CD4-positive, alpha-beta memory T cell (primary cell): ENCODE measurements around the gene CDC7. TPM values are rescaled to one million over a fixed set of nuclear protein-coding genes. Genes with fewer than 3 reads are reported as not detected.

Source experiments
- CTCF ChIA-PET: fragments of 350-600 bp; sonication (Branson Sonifier 250); formaldehyde crosslinking; loops from one replicate; lab custom pipeline; 2021; ENCODE audit warnings: inconsistent platforms; ENCODE audit not compliant: partially characterized antibody; lab: Charles Lee
- POLR2A ChIA-PET: fragments of 350-600 bp; sonication (Branson Sonifier 250); formaldehyde crosslinking; loops from one replicate; lab custom pipeline; 2021; ENCODE audit not compliant: partially characterized antibody; lab: Charles Lee
- DNase-seq, 5 donors: peaks; one replicate each; pipeline versions ENCODE4 v3.0.0 to v3.0.0-alpha.2; 2020 to 2022; ENCODE audit warnings: mixed read lengths in 1 of 5
- H3K27ac ChIP-seq: one replicate; pipeline ENCODE4 v1.7.0; 2013; ENCODE audit warnings: low read depth, low read length
- H3K27me3 ChIP-seq: 2 replicates; pipeline ENCODE4 v1.7.0; 2013; ENCODE audit warnings: mild to moderate bottlenecking, low read length, moderate library complexity; ENCODE audit not compliant: insufficient read depth
- H3K36me3 ChIP-seq: 2 replicates; pipeline ENCODE4 v1.7.0; 2013; ENCODE audit warnings: mild to moderate bottlenecking, low read length, moderate library complexity; ENCODE audit not compliant: insufficient read depth
- H3K4me1 ChIP-seq: 2 replicates; pipeline ENCODE4 v1.7.0; 2013; ENCODE audit warnings: mild to moderate bottlenecking, low read length, moderate library complexity; ENCODE audit not compliant: insufficient read depth
- H3K4me3 ChIP-seq, 2 donors: one replicate each; pipeline ENCODE4 v1.7.0; 2013; ENCODE audit warnings: low read length in 2 of 2, mild to moderate bottlenecking in 1 of 2
- H3K9me3 ChIP-seq, 2 donors: one replicate each; pipeline ENCODE4 v1.7.0; 2013; ENCODE audit warnings: low read length in 2 of 2, control low read depth in 1 of 2; ENCODE audit not compliant: control insufficient read depth in 1 of 2
- H3K27ac Mint-ChIP-seq, 7 donors: one replicate each; pipeline ENCODE4 v1.8.0; 2020 to 2021; ENCODE audit warnings: mixed read lengths in 7 of 7, mild to moderate bottlenecking in 6 of 7, inconsistent platforms in 3 of 7, moderate library complexity in 3 of 7
- H3K27me3 Mint-ChIP-seq, 2 donors: one replicate each; pipeline ENCODE4 v1.8.0; 2020 to 2021; ENCODE audit warnings: mixed read lengths in 2 of 2
- H3K36me3 Mint-ChIP-seq, 2 donors: one replicate each; pipeline ENCODE4 v1.8.0; 2020 to 2021; ENCODE audit warnings: mixed read lengths in 2 of 2, inconsistent platforms in 1 of 2, mild to moderate bottlenecking in 1 of 2
- H3K4me1 Mint-ChIP-seq, 4 donors: one replicate each; pipeline ENCODE4 v1.8.0; 2020 to 2021; ENCODE audit warnings: mixed read lengths in 4 of 4, mild to moderate bottlenecking in 1 of 4
- H3K4me3 Mint-ChIP-seq, 8 donors: one replicate each; pipeline ENCODE4 v1.8.0; 2020 to 2021; ENCODE audit warnings: mixed read lengths in 8 of 8, mild to moderate bottlenecking in 7 of 8, moderate library complexity in 6 of 8, inconsistent platforms in 3 of 8
- H3K9me3 Mint-ChIP-seq, 8 donors: one replicate each; pipeline ENCODE4 v1.8.0; 2020 to 2021; ENCODE audit warnings: mixed read lengths in 8 of 8, mild to moderate bottlenecking in 5 of 8, inconsistent platforms in 3 of 8, moderate library complexity in 1 of 8
- intact Hi-C: fragments of 100-400 bp; cut with micrococcal nuclease; formaldehyde crosslinking; loops from one replicate; pipeline ENCODE4 v1.15.1; 2023
- polyA plus RNA-seq, 2 donors: library from polyadenylated mRNA; unstranded; fragments of 300-500 nt; fragmentation: Illumina TruSeq; gene quantifications; one replicate each; pipeline ENCODE4 v1.2.3, GENCODE V29; 2021
- total RNA-seq, 2 experiments: library from RNA; stranded (reverse); gene quantifications; one replicate each; pipeline ENCODE4 v1.2.3, GENCODE V29; 2021

Gene CDC7
- total and polyA plus RNA-seq, 4 experiments from 2014 or later: 2.9 to 6.0 (median 4.5) TPM

GRCh38 chr1:91557039-91557690, 56.5 kb downstream of the CDC7 start:
- Histone ChIP-seq H3K9me3 (no peaks in the 10 kb centered on the region), H3K27me3 (no peaks in the 10 kb centered on the region), H3K27ac (peak overlapping the region; percentile 75), H3K4me3 (no peak overlapping the region), H3K36me3 (no peaks in the 10 kb centered on the region), H3K4me1 (peaks cover 95% of the 10 kb centered on the region)
- H3K4me1 Mint-ChIP-seq: peaks cover 68 to 97% (median 85%) of the 10 kb centered on the region in 4 donors
- CTCF ChIA-PET: interaction anchor here (0.8 to 1.2 kb wide), 4 partner anchors 12 to 369 kb away, joined by 3 read pairs; no protein-coding TSS in a partner anchor
- H3K4me3 Mint-ChIP-seq: peak overlapping the region in 7 of 8 donors; percentile 26 to 74 (median 65)
- peak overlapping the region; percentile 88 to 99 (median 94) for H3K27ac Mint-ChIP-seq
- no peaks in the 10 kb centered on the region for H3K27me3 Mint-ChIP-seq
- intact Hi-C loops: loop anchor here (2.0 to 5.0 kb wide), 3 partner anchors 20 to 90 kb away; no protein-coding TSS in a partner anchor
- POLR2A ChIA-PET: interaction anchor here (0.6 to 2.0 kb wide), 9 partner anchors 8 to 329 kb away, joined by 3 to 6 read pairs (median 4); partner anchors contain the start of gene TGFBR3
- H3K36me3 Mint-ChIP-seq: no peaks in the 10 kb centered on the region
- no peak for DNase-seq
- no peaks in the 10 kb centered on the region for H3K9me3 Mint-ChIP-seq

- no peaks in the 10 kb centered on the region for H3K36me3 ChIP-seq
- ChIA-PET CTCF (interaction anchor here (0.7 kb wide), 1 partner anchor 1469 kb away, joined by 4 read pairs; no protein-coding TSS in a partner anchor), POLR2A (interaction anchor here (0.9 to 2.0 kb wide), 5 partner anchors 9 to 247 kb away, joined by 3 to 6 read pairs (median 4); no protein-coding TSS in a partner anchor)
- Mint-ChIP-seq H3K4me1 (peaks cover 64 to 91% (median 80%) of the 10 kb centered on the region in 4 donors), H3K27me3 (no peaks in the 10 kb centered on the region), H3K9me3 (no peaks in the 10 kb centered on the region), H3K4me3 (peak overlapping the region in 2 of 8 donors; percentile 31 to 33), H3K36me3 (no peaks in the 10 kb centered on the region), H3K27ac (peak overlapping the region in 4 of 7 donors; percentile 58 to 88 (median 76))
- DNase-seq: no peak
- no peaks in the 10 kb centered on the region for H3K9me3 ChIP-seq
- H3K27me3 ChIP-seq: no peaks in the 10 kb centered on the region
- no peak overlapping the region for H3K4me3 ChIP-seq
- H3K27ac ChIP-seq: no peak overlapping the region
- peaks cover 88% of the 10 kb centered on the region for H3K4me1 ChIP-seq
- intact Hi-C loops: loop anchor here (2.0 to 5.0 kb wide), 3 partner anchors 19 to 89 kb away; no protein-coding TSS in a partner anchor
Observed at GRCh38 chr1:91557826-91558225, 57.2 kb downstream of the CDC7 start.

GRCh38 chr1:91559046-91559750, 58.5 kb downstream of the CDC7 start:
- peak overlapping the region in 3 of 8 donors; percentile 18 to 81 (median 51) for H3K4me3 Mint-ChIP-seq
- peaks cover 57 to 77% (median 70%) of the 10 kb centered on the region in 4 donors for H3K4me1 Mint-ChIP-seq
- no peaks in the 10 kb centered on the region for H3K27me3 Mint-ChIP-seq
- Histone ChIP-seq H3K27ac (no peak overlapping the region), H3K27me3 (no peaks in the 10 kb centered on the region), H3K4me3 (no peak overlapping the region), H3K9me3 (no peaks in the 10 kb centered on the region), H3K4me1 (peaks cover 74% of the 10 kb centered on the region), H3K36me3 (no peaks in the 10 kb centered on the region)
- intact Hi-C loops: loop anchor here (5.0 kb wide), 2 partner anchors 37 to 88 kb away; no protein-coding TSS in a partner anchor
- ChIA-PET CTCF (interaction anchor here (1.3 to 1.4 kb wide), 2 partner anchors 12 to 46 kb away, joined by 4 read pairs; no protein-coding TSS in a partner anchor), POLR2A (interaction anchor here (0.7 to 3.2 kb wide), 5 partner anchors 8 to 37 kb away, joined by 3 to 16 read pairs (median 3); no protein-coding TSS in a partner anchor)
- H3K9me3 Mint-ChIP-seq: peaks cover 0 to 4% (median 1%) of the 10 kb centered on the region in 8 donors
- H3K27ac Mint-ChIP-seq: peak overlapping the region in 5 of 7 donors; percentile 27 to 93 (median 84)
- no peak for DNase-seq
- peaks cover 0 to 3% of the 10 kb centered on the region in 2 donors for H3K36me3 Mint-ChIP-seq

- Histone ChIP-seq H3K36me3 (no peaks in the 10 kb centered on the region), H3K4me3 (no peak overlapping the region), H3K4me1 (peaks cover 66% of the 10 kb centered on the region), H3K9me3 (no peaks in the 10 kb centered on the region), H3K27ac (no peak overlapping the region), H3K27me3 (no peaks in the 10 kb centered on the region)
- H3K27me3 Mint-ChIP-seq: no peaks in the 10 kb centered on the region
- ChIA-PET POLR2A (interaction anchor here (0.7 to 3.2 kb wide), 5 partner anchors 8 to 26 kb away, joined by 3 to 16 read pairs (median 3); no protein-coding TSS in a partner anchor), CTCF (interaction anchor here (0.7 to 1.4 kb wide), 3 partner anchors 11 to 47 kb away, joined by 3 to 4 read pairs (median 4); no protein-coding TSS in a partner anchor)
- peaks cover 0 to 3% of the 10 kb centered on the region in 2 donors for H3K36me3 Mint-ChIP-seq
- H3K4me1 Mint-ChIP-seq: peaks cover 52 to 70% (median 62%) of the 10 kb centered on the region in 4 donors
- peak; percentile 29 to 42 (median 38) for DNase-seq
- H3K27ac Mint-ChIP-seq: peak overlapping the region; percentile 76 to 93 (median 84)
- peaks cover 0 to 7% (median 1%) of the 10 kb centered on the region in 8 donors for H3K9me3 Mint-ChIP-seq
- peak overlapping the region in 7 of 8 donors; percentile 67 to 81 (median 77) for H3K4me3 Mint-ChIP-seq
- intact Hi-C loops: loop anchor here (1.0 to 5.0 kb wide), 3 partner anchors 11 to 87 kb away; no protein-coding TSS in a partner anchor
Observed at GRCh38 chr1:91559838-91560565, 59.4 kb downstream of the CDC7 start.

- Mint-ChIP-seq H3K27ac (peak overlapping the region in 1 of 7 donors; percentile 47), H3K4me1 (peaks cover 21 to 33% (median 28%) of the 10 kb centered on the region in 4 donors), H3K27me3 (no peaks in the 10 kb centered on the region), H3K36me3 (peaks cover 0 to 3% of the 10 kb centered on the region in 2 donors), H3K4me3 (no peak overlapping the region), H3K9me3 (peaks cover 0 to 7% (median 1%) of the 10 kb centered on the region in 8 donors)
- no peak for DNase-seq
- Histone ChIP-seq H3K27ac (no peak overlapping the region), H3K9me3 (no peaks in the 10 kb centered on the region), H3K36me3 (no peaks in the 10 kb centered on the region), H3K4me3 (no peak overlapping the region), H3K4me1 (peaks cover 28% of the 10 kb centered on the region), H3K27me3 (no peaks in the 10 kb centered on the region)
- ChIA-PET CTCF (no interaction called here), POLR2A (no interaction called here)
- intact Hi-C loops: no loop called here
Observed at GRCh38 chr1:91564888-91565701, 64.4 kb downstream of the CDC7 start.

GRCh38 chr1:91567583-91567982, 66.9 kb downstream of the CDC7 start:
- no peak overlapping the region for H3K4me3 Mint-ChIP-seq
- intact Hi-C loops: no loop called here
- no peaks in the 10 kb centered on the region for H3K36me3 ChIP-seq
- no peak for DNase-seq
- H3K36me3 Mint-ChIP-seq: peaks cover 0 to 3% of the 10 kb centered on the region in 2 donors
- peaks cover 0 to 7% (median 1%) of the 10 kb centered on the region in 8 donors for H3K9me3 Mint-ChIP-seq
- no peaks in the 10 kb centered on the region for H3K27me3 Mint-ChIP-seq
- ChIA-PET POLR2A (no interaction called here), CTCF (no interaction called here)
- no peak overlapping the region for H3K27ac ChIP-seq
- H3K9me3 ChIP-seq: no peaks in the 10 kb centered on the region
- no peak overlapping the region for H3K27ac Mint-ChIP-seq
- peaks cover 13% of the 10 kb centered on the region for H3K4me1 ChIP-seq
- H3K4me3 ChIP-seq: no peak overlapping the region
- H3K27me3 ChIP-seq: no peaks in the 10 kb centered on the region
- H3K4me1 Mint-ChIP-seq: peaks cover 10 to 29% (median 23%) of the 10 kb centered on the region in 4 donors
